ENCODE data around the gene CLK3. TPM values are rescaled to one million over a fixed set of nuclear protein-coding genes. Genes with fewer than 3 reads are reported as not detected.
A peak's percentile ranks its signal among the peaks of the same experiment; 100 is the strongest.

CLK3 gene
- total and polyA plus RNA-seq, 2 donors (not counting 3 experiments of a cell fraction or from before 2014, with no cell fraction given): 75.5 to 121 TPM

DNA sequence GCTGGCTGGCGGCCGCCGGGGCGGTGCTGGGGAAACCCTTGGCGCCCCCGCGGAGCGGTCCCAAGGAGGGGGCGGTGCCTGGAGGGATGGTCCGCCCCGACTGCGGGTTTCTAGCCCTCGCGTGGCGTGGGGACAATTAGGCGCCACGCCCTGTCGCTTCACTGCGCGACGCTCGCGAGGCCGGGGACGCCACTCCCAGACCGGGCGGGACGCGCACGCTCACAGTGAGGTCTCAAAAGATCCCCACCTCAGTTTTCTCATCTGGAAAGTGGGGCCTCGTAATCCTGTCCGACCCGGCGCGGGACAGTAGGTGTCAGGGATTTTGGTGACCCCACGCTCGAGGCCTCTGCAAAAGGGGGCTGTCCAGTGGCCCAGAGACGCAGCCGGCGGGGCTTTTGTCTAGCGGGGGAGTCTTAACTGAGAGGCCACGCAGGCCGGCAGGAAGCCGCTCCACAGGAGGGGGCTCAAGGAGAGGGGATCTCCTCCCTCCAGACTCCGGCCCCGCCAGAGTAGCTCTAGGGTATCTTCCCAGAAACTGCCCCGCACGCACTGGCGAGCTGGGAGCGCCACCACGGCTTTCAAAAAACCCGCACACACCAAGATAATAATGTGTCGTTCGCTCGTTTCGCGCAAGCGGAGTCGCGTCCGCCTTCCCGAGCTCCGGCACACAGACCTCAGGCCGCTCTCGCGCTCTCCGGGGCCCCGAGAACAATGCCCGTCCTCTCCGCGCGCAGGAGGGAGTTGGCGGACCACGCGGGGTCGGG is 710 bp upstream of the CLK3 start:
- TSS peak; percentile 77 for BruUV-seq (replicated peaks)
- Histone ChIP-seq H3K27me3 (ENCODE audit: control insufficient read depth in 2 of 2, insufficient read depth in 2 of 2, low read length in 2 of 2) (no peaks in the 10 kb centered on the region), H3K4me1 (ENCODE audit: control insufficient read depth, extremely low read depth, insufficient read depth, low read length) (peaks cover 9% of the 10 kb centered on the region), H3K9me3 (replicated peaks; ENCODE audit: control insufficient read depth, insufficient read depth, low read length) (no peaks in the 10 kb centered on the region), H3K9me1 (replicated peaks; ENCODE audit: control insufficient read depth, extremely low read depth, insufficient read depth, low read length) (no peaks in the 10 kb centered on the region), H3K4me3 (replicated peaks in 1 of 3; ENCODE audit: insufficient read depth in 1 of 3, low read depth in 1 of 3, low read length in 3 of 3) (peak overlapping the region; percentile 91 to 93 (median 93)), H3K79me2 (ENCODE audit: control insufficient read depth, insufficient read depth, low read length) (peaks cover 42% of the 10 kb centered on the region), H3K36me3 (ENCODE audit: control insufficient read depth in 2 of 2, extremely low read depth in 1 of 2, insufficient read depth in 2 of 2, low read length in 2 of 2) (peaks cover 0 to 7% of the 10 kb centered on the region in 2 experiments), H4K20me1 (replicated peaks; ENCODE audit: control insufficient read depth, extremely low read depth, insufficient read depth, low read length) (peaks cover 6% of the 10 kb centered on the region), H3K27ac (ENCODE audit: insufficient read depth, low read depth, low read length) (peak overlapping the region; percentile 88), H3K4me2 (ENCODE audit: insufficient read depth, low read length) (peak overlapping the region; percentile 77), H3K9ac (replicated peaks; ENCODE audit: extremely low read depth, insufficient read depth, low read length) (peak overlapping the region; percentile 98), H2AFZ (ENCODE audit: low read depth, low read length) (peak overlapping the region; percentile 24)
- DNase-seq (ENCODE audit: low read depth, low spot score): no peak
- intact Hi-C loops (cut with micrococcal nuclease) (loop anchor here (1.0 to 2.0 kb wide), 6 partner anchors 16 to 154 kb away; partner anchors contain the start of genes ARID3B and UBL7), dilution Hi-C loops (cut with MboI; ENCODE audit: extremely low pct_ligation_motif_present, low sequenced_read_pairs) (no loop called here)
- FAIRE-seq: no peak
- ChIA-PET POLR2A (interaction anchor here (0.7 to 1.7 kb wide), 2 partner anchors 17 to 69 kb away, joined by 4 to 5 read pairs; no protein-coding TSS in a partner anchor), CTCF (interaction anchor here (0.6 to 3.1 kb wide), 3 partner anchors 14 to 123 kb away, joined by 3 to 7 read pairs (median 3); no protein-coding TSS in a partner anchor)
- TF ChIP-seq JUN (IDR thresholded peaks at IDR 0.05; ENCODE audit: borderline replicate concordance, insufficient read depth, insufficient read length, low read depth): no peak
- TF ChIP-seq, protein P1, sequence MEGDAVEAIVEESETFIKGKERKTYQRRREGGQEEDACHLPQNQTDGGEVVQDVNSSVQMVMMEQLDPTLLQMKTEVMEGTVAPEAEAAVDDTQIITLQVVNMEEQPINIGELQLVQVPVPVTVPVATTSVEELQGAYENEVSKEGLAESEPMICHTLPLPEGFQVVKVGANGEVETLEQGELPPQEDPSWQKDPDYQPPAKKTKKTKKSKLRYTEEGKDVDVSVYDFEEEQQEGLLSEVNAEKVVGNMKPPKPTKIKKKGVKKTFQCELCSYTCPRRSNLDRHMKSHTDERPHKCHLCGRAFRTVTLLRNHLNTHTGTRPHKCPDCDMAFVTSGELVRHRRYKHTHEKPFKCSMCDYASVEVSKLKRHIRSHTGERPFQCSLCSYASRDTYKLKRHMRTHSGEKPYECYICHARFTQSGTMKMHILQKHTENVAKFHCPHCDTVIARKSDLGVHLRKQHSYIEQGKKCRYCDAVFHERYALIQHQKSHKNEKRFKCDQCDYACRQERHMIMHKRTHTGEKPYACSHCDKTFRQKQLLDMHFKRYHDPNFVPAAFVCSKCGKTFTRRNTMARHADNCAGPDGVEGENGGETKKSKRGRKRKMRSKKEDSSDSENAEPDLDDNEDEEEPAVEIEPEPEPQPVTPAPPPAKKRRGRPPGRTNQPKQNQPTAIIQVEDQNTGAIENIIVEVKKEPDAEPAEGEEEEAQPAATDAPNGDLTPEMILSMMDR (IDR thresholded peaks at IDR 0.05; ENCODE audit: extremely low read depth in 1 of 2, insufficient read depth in 1 of 2, low read depth in 1 of 2, low read length in 2 of 2): no peak
- TF ChIP-seq POLR2A (IDR thresholded peaks at IDR 0.05; ENCODE audit: low read depth, low read length): no peak
- TF ChIP-seq GATA2 (IDR thresholded peaks at IDR 0.05; ENCODE audit: insufficient read depth, insufficient read length, low read depth, low read length): no peak
- TF ChIP-seq MYC (IDR thresholded peaks at IDR 0.05; ENCODE audit: low read depth, low read length): no peak
- TF ChIP-seq, protein P2, sequence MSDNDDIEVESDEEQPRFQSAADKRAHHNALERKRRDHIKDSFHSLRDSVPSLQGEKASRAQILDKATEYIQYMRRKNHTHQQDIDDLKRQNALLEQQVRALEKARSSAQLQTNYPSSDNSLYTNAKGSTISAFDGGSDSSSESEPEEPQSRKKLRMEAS (IDR thresholded peaks at IDR 0.05; ENCODE audit: insufficient read depth, insufficient read length): no peak
- TF ChIP-seq EZH2 (IDR thresholded peaks at IDR 0.05; ENCODE audit: borderline replicate concordance, low read depth, low read length, severe bottlenecking): no peak
- no peak for TF ChIP-seq POLR2AphosphoS5 (IDR thresholded peaks at IDR 0.05; ENCODE audit: insufficient read depth, low read depth, low read length)
- TF ChIP-seq FOS (IDR thresholded peaks at IDR 0.05; ENCODE audit: borderline replicate concordance, insufficient read depth, low read length): no peak

All from endothelial cell of umbilical vein (primary cell).